Astrocyte (in vitro differentiated cells and primary cell): ENCODE results near the gene IVNS1ABP.

Experiments
- CTCF ChIP-seq: IDR thresholded peaks from 2 replicates; pipeline ENCODE4 v1.5.1; 2011; ENCODE audit warnings: low read depth, mild to moderate bottlenecking, inconsistent platforms, low read length, moderate library complexity; ENCODE audit not compliant: insufficient read depth
- EZH2 ChIP-seq: IDR thresholded peaks from 2 replicates; pipeline ENCODE4 v1.6.1; 2012; ENCODE audit warnings: mild to moderate bottlenecking, low read length, inconsistent platforms; ENCODE audit not compliant: insufficient read depth

- TF ChIP-seq CTCF, result no peak
- no peak for TF ChIP-seq EZH2
Observed at GRCh38 chr1:185263780-185264179, 53.3 kb downstream of the IVNS1ABP start.
